HS-5 (cell line): Measurements from ENCODE around the gene CABLES1.
"Not testable (repeated sequence)": the region's sequence is repeated elsewhere in the genome, so short reads cannot be mapped to it uniquely, and the experiment has no call there.

Experiments
- DNase-seq: peaks from one replicate; pipeline ENCODE4 v3.0.0-alpha.2; 2012; ENCODE audit warnings: low read depth

The CABLES1 gene

DNA sequence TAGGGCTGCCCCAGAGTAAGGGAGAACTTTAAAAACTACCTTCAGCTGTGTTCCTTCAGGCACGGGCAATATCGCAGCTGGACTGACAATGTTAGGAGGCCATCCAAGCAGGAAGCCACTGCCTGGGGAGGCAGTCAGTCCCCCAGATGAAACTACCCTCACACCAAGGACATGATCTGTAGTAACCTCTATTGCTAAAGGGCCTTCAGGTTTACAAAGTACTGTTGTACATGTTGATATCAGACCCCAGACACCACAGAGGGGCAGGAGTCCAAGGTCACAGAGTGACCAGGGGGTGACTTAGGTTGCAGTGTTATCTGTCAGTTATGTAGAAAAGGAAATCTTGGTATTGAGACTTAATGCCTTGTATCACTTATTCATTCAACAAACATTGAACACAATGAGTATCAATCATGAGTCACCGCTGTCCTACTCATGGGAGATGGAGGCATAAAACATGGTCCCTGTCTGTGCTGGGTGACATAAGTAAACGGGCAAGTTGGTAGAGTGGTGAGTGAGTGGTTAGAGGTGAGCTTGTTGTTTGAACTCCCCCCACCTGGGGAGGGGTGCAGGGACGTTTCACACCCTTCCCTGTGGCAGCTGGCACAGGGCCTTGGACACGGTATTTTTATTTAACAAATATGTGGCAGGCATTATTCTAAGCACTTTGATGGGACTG, 7.1 kb downstream of the CABLES1 start:
- no peak for DNase-seq

DNA sequence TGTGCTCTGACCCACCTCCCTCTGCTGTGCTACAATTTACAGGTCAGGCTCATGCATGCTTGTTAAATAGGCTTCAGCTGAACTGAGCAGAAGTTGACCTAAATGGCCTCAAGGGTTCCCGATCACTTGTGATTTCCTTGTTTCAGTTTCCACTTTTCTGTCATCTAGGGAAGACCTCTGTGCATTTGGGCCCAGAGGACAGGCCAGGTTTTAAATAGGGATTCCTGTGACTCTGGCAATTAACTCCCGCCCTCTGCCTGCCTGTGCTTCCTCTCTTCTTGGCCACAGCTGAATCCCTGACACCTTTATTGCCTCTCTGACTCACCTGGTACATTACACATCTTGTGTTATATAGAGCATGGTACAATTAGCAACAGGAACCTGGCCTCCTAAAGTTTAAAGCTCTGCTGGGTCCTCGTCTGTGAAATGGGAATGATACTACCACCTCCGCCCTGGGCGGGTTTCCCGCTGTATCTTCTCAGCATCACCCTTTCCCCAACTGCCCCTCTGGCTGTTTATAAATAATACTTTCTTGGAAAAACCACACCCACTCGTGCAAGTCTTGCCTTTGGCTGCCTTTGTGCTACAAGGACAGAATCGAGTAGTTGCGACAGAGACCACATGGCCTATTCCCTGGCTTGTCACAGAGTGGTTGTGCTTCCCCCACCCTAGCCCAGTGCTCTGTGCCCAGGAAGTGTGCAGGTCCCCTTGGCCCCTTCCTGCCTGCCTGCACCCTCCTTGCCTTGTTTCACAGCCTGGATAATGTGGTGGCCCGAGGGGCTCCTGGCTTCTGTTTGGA, 7.9 kb downstream of the CABLES1 start:
- DNase-seq: no peak

DNA sequence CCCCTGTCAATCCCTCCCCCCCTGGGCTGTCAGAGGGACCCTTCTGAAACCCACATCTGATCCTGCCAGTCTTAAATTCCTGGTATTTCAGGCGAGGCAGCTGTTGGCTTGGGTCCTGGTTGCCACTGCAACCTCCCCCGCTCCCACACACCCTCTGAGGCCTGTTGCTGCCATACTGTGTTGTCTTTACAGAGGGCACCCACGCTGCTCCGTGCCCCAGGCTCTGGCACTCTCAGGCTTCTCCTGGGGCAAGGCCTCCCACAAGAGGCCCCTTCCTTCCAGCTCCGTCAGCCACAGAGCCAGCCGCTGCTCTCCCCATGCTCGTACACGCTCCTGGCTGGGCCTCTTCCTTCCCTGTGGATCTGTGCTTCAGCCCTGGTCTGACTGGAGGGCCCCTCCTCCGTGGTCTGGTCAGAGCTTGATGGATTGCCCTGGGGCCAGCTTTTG, 8.6 kb downstream of the CABLES1 start:
- DNase-seq: no peak

DNA sequence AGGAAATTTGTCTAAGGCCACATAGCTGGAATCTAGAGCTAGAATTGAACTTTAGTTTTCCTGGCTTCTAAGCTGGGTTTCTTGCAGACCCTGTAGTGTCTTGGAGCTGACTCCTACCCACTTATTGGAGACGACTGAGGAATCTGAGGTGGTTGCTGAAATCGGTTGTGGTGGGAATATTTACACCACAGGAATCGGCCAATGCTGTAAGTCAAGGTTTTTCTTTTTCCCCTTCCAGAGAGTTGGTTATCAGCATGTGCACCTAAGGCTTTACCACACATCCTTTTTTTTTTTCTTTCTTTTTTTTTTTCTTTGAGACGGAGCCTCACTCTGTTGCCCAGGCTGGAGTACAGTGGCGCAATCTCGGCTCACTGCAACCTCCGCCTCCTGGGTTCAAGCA, 9.4 kb downstream of the CABLES1 start:
- DNase-seq: no peak

DNA sequence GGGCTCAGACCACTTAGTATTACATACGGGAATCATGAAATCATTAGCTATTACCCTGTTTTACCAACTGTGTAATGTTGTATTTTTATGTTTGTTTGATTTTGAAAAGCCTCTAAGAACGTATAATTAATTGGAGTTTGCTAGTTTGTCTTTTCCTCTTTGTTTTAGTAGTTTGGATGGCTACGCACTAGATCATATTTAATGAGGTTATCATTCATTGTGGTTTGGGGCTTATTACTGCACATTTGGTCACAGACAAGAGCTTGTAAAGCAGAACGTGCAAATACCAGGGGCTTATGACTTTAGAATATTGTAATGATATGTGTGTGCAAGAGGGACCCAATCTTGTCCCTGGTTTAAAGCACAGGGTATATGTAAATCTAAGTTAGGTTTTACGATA, 10.3 kb downstream of the CABLES1 start:
- no peak for DNase-seq

DNA sequence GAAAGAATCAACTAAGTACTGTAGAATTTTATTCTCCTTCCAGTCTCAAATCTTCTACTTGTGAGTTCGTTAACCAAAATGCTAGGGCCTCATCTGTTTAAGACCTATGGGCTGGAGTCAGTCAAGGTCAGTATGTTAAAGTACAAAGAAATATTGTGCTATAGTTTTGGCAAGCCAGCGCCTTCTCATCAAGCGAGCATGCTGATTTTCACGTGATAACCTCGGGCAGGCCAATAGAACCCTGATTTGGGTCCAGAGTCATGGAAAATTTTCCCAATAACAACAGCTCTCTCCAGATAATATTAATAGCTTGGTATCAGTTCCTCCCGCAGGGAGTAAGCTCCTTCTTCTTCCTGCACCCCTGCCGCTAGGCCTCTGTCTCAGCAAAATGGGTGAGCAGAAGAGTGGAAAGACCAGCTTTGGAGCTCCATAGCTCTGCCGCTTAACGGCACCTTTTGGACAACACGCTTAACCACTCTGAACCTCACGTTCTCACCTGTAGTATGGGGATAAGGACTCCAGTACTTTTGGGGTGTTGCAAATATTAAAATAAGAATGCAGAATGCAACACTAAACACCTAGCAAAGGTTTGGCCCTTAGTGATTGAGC, 11.7 kb downstream of the CABLES1 start:
- no peak for DNase-seq

DNA sequence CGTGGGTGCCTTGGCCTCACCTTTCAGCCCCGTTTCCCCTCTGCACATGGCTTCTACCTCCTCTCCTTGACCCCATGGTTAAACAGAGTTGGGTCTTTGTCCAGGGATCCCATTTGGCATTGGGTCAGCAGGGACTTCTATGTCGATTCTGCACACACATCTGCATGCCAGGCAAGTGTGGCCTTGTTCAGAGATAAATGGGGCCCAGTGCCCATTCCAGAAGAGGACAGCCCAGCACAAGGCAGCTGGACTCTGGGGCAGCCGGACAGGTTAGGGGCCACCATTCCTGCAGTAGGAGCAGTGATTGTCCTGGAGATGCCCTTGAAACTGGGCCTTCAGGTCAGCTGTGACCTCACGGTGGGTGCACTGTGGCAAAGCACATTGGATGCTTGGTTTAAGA, 13.1 kb downstream of the CABLES1 start:
- no peak for DNase-seq

DNA sequence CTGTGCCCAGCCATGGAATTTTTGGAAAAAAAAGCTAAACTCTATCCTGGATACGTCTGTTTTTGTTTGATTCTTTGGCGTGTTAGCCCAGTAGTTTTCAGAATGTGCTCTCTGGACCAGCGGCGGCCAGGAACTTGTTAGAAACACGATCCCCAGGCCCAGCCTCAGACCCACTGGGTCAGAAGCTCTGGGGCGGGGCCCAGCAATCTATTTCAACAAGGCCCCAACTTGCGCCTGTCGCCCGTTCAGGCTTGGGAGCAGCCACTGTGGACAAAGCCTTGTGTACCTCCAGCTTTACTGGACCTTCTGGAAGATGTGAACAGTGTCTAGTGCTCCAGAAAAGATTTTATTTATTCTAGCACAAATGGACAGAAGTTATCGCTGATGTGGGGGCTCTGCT, 14.3 kb downstream of the CABLES1 start:
- no peak for DNase-seq

DNA sequence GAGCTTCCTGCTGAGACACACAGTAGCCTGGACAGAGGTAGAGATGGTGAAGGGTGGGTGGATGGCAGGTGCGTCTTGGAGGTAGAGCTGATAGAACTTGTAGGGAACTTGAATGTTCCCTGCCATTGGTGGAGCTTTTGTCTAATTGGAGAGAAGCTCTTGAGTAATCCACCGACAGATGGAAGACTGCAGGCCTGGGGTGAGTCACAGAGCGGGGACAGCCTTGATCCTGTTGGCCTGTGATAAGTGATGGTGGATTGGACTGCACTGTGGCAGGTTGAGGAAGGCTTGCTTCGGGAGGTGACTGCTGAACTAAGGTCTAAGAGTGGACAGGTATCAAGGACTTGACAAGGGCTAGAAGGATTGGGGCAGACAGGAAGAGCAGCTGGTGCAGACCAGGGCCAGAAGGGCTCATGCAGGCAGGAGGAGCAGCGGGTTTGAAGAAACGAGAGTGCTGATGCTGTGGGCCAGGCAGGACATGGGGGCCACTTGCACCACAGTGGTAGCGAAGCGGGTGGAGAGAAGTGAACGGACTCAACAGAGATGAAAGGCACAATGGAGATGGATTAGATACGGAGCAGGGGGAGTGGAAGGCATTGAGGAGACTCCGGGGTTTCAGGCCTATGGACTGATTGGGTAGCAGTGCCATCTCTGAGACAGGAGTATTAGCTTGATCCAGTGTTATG, 16.3 kb downstream of the CABLES1 start:
- DNase-seq: no peak

DNA sequence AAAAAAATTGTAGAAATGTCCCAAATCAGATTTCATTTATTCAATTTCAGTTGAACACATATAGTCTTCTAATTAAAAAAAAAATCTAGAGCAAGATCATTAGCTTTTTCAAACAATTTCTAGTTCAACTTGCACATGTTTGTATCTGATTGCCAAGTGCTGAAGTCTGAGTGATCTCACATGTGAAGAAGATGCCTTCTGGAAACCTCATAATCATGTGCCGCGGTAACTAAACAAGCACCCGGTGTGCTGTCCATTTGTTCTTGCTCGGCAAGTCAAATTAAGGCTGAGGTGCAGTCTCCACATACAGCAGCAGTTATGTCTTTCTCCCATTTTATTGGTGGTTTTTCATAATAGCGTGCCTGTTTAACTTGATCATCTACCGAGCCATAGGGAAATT, 18.7 kb downstream of the CABLES1 start:
- DNase-seq: no peak

DNA sequence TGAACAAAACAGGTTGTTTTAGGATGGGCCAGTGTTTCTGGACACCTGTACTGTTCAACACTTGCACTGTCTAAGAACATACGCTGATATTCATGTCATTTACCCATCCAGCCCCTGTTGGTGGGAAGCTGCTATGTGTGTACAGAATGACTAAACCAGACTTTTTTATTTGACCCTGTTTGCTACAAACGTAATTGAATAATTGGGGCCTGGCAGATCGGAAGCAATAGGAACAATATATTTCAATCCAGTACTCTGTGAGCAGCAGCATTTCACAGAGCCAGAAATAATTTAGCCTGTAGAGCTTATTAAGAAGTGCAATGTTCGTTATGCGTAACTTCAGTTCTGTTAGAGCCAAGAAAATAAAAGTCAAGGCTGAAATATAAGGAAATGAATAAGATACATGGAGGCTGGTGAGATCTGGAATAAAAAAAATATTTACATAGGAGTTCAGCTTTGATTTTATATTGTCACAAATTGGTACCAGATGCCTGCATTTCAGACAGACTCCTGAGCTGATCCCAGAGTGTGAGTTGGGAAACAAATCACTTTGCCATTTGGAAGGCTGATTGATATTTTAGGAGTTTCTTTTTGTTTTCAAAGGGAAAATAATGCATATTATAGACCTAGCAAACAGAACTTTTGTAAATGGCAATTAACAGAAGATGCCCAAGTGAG, 19.7 kb downstream of the CABLES1 start:
- no peak for DNase-seq

DNA sequence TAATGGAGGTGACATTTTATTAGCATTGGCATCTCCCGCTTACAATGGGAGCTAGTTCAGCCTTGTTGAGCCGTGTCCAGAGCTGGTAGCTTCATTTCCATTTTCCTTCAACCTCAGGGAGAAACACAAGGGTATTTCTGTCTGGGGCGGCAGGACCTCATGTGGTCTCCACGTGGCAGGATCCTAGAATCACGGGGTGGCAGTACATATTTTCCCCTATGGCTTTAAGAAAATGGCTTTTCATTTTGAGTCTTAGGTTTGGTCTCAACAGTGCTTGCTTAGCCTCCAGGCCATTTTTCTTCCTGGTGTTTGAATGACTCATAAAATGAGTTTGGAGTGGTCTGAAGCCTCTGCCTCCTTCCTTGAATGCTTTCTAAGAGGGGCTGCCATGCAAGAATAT, 20.3 kb downstream of the CABLES1 start:
- no peak for DNase-seq

DNA sequence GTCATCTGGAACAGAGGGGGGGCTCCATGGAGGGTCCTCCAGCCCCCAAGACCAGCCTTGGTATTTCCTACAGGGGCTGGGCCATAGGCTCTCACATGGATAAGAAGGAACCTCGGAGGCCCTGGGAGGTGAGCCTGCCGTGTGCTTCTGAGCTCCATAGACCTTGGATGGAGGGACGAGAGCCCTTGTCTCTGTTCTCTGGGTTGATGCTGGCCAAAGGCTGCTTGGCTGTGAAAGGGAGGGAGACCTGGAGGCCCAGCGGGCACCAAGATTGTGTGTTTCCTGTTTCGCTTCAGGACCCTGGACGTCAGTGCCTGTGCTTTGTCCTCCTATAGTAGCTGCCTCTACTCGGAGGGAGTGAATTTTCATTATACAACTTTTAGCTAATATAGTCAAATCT, 20.8 kb downstream of the CABLES1 start:
- DNase-seq: no peak

DNA sequence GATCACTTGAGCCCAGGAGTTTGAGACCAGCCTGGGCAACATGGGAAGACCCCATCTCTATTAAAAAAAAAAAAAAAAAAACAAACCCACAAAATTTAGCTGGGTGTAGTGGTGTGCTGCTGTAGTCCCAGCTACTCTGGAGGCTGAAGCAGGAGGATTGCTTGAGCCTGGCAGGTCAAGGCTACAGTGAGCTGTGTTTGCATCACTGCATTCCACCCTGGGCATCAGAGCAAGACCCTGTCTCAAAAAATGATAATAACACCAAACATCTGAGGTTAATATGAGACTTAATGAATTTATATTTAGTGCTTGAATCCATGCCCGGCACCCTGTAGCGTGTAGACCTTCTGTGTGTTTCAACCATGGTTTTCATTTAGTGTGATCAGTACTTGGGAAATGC, 22.8 kb downstream of the CABLES1 start:
- DNase-seq: no peak

DNA sequence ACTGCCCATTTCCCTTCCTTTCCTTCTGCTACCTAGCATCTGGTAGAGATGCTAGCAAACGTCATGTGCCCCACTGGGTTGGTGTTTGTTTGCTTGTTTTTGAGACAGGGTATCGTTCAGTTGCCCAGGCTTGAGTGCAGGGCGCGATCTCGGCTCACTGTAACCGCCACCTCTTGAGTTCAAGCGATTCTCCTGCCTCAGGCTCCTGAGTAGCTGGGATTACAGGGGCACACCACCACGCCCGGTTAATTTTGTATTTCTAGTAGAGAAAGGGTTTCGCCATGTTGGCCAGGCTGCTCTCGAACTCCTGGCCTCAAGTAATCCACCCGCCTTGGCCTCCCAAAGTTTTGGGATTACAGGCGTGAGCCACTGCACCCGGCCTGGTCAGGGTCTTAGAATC, 23.6 kb downstream of the CABLES1 start:
- DNase-seq: not testable (repeated sequence)

DNA sequence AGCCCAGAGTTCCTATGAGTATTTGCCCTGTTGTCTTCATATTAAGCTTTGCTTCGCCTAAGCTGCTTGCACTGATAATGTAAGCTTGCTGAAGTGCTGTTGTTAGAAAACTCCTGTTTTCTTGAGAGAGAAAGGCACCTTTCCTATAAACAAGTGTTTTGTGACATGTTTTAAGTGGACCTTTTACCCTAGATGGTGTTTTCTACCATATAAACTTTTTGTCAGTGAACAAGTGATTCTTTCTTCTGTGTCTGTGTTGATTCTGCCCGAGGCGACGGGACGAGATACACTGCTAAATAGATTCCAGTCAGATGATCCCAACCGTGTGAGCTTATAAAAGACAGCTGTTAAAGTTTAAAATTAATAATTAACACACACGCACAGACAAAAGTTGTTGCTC, 24.1 kb downstream of the CABLES1 start:
- DNase-seq: no peak

DNA sequence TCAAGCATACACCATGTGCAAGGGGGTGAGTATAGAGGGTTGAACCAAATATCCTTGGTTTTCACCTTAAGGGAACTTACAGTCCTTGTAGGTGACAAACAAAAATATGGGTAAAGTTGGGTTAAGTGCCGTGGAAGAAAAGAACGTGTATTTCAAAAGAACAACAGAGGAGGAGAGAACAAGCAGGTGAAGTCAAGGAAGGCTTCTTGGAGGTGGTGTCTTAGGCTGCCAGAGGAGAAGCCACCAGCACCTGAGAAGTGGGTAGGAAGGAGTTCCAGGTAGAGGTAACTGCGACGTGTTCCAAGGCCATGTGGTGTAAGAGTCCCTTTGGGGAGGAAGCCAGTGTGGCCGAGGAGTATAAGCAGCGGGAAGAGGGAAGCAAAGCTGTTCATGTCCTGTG, 27.2 kb downstream of the CABLES1 start:
- DNase-seq: no peak

DNA sequence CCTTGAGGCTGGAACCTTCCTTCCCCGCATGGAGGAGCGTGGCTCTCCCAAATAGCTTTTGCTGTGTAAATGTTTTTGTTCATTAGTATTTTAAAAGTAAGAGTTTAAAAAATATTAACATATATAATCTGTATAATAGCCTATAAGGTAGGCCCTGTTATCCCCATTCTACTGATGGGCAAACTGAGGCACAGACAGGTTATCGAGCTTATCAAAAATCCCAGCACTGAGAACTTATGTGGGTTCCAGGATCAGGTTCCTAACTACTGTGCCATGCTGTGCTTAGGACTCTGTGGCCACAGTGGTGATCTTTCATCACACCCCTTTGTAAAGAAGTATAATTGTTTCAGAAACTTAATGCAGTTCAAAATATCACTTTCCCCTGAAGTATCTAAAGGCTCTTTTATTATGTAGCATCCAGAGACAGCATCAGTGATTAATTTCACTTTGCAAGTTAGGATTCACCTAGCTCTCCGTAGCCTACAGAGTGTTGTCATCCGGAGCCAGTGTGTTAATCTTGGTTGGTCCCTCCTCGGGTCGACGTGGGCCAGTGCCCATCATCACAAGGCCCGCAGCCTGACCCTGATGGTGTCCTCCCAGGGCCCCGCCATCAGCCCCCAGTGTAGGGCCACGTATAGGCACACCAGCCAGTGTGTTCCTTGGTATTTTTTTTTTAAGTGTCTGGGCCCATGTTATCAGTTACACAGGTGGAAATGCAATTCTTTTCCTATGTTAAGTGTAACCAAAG, 28.7 kb downstream of the CABLES1 start:
- no peak for DNase-seq

DNA sequence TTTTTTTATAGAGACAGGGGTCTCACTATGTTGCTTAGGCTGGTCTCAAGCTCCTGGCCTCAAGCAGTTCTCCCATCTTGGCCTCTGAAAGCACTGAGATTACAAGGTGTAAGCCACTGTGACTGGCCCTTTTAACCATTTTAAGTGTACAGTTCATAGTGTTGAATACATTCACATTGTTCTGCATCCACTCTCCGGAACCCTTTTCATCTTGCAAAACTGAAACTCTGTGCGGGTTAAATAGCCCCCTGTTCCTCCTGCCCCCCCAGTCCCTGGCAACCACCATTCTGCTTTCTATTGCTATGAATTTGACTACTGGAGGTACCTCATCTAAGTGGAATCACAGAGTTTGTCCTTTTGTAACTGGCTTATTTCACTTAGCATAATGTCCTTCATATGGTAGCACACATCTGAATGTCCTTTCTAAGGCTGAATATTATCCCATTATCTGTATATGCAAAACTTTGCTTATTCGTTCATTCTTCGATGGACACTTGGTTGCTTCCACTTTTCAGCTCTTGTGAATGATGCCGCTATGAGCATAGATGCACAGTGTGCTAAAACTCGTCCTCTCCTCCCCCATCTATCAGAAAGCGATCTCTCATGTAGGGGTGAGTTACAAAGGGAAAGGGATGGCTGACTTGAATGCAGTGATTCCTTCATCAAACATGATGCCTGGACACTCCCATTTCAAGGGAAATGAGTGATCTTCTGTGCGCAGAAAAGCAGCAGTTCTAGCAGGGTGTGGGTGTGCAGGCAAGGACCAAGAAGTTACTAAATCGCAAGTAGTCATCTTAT, 30.2 kb downstream of the CABLES1 start:
- DNase-seq: no peak

DNA sequence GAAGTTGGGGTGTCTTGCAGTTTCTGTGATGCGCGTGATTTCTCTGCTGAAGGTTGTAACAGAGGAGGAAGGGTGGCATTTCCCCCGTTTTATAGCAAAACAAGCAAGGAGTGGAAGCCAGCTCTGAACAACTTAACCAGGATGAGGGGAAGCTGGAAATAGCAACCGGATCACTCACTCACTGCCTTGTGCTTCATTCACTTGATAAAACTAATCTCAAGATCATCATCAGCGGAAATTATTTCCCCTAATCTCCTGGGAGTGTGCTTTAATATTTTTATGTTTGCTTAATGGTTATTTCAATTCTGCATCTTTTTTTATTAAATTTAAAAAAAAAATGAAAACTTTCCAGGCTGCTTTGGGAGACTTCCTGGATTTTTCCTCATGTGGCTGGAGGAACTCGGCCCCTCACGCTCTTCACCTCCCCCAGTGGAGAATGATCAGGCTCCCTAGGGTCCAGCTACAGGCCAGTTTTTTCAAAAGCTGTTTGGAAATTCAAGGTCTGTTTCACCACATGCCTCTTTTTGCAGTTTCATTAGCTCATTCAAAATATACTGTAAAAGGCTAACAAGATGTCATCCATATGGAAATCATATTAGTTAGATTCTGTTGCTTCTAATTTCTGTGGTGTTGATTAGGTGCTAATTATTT, 31.7 kb downstream of the CABLES1 start:
- no peak for DNase-seq
